Measurements from ENCODE around the gene RBM24.

Gene RBM24

DNA sequence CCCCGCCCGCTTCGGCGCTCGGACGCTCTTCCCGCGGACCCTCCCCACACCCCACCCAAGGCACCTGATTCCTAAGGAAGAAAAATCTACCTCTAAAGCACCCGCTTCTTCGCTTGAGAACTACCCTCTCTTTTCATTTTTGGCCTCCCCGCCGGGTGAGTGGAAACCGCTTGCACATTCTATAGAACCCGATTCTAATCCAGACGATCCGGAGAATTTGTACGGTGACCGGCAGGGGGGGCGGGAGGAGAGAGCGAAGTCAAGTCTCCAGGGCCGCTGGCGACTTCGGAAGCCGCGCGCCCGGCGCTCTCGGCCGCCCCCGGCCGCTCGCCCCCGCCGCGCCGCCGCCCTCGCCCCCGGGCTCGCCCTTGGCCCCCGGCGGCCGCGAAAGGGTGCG, at the start of gene RBM24:
Gene RBM24 (plus strand): TSS at position 262 of the 397 bp plus-strand sequence. CDS start 221 bp downstream, outside the sequence.
- no peak for DNase-seq

DNA sequence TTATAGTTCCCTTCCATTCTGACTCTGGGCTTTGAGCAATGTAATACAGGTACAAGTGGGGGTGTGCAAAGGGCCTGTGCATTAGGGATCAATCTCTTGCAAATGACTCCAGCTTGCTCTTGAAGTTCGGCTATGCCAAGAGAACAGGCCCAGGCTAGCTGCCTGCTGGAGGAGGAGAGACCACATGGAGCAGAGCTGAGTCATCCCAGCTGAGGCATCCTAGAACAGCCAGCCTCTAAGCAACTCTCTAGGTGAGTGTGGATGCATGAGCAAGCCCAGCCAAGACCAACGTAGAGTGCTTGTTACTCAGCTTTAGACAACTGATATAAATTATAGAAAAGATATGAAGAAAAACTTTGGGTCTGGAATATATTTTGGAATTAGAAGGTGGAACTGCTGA, 47.6 kb upstream of the RBM24 start:
- DNase-seq: no peak

DNA sequence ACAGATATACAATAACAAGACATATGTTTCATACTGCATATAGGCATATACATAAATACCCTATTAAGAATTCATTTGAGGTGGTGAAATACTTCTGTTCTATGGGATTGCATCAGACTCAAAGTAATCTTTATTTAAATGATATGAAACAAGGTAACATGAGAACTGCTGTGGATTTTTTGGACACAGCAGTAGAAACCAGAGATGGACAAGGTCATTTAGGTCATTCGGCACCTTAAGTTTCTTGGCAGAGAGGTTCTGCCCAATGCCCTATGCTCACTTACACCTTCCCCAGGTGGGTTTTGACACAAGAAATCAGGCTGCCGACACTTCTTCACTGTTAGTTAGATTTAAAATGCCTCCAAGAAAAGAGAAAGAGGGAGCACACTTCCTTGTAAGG, 43.9 kb upstream of the RBM24 start:
- no peak for DNase-seq

DNA sequence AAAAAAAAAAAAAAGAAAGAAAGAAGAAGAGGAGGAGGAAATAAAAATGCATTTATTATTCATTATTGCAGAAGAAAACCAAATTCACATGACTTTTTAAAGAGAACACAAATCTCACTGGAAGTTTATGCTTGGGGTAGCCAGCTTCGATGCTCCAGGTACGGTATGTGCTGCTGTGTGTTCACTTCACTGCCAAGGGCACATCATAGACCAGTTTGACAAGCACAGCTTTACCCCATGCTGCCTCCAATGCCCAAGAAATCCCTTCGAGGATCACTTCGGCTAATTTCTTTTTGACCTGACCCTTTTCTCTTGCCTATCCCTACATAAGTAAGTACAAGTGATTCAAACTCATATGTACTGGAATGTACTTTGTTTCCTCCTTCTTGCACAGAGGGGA, 41.9 kb upstream of the RBM24 start:
- DNase-seq: no peak

DNA sequence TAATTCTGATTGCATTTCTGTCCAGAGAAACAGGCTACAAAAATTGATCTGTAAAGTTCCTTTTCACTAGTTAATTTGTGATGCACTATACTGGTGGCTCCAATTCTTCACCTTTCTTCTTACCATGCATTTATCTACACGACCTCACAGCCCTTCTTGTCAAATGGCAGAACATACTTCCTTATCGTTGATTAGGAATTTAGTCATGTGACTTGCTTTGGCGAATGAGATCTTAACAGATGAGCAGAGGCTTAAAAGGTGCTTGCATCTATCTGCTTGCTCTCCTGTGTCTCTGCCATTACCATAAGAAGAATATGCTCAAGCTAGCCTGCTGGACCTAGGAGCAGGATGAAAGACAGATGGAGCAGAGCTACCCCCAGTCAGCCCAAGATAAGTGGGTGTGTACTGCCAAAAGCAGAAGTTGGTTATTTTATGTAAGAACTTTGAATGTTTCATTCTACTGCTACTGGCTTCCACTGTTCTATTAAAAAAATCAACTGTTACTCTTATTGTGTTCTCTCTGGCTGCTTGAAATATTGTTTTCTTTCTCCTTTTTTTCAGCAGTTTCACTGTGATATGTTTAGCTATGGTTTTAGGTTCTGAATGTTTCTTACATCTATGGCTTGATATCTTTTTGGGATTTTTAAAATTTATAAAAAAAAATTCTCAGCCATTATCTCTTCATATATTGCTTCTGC, 40.2 kb upstream of the RBM24 start:
- DNase-seq: no peak

DNA sequence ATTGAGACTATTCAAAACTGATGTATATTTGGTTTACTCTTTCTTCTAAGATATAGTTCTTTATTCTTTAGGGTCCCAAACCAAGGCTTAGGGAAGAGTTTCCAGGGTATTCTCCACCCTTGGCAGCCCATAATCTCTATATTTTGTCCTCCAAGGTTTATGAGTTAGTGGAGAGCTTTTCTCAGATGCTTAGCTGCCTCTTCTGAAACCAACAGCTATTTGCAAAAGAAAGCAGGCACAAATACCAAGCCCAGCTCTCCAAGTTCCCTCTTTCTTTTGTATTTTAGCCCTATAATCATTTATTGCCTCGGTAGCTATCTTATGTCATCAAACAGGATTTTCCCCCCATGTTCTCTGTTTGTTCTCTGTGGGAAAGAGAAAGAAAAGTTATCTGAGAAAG, 39.1 kb upstream of the RBM24 start:
- no peak for DNase-seq

DNA sequence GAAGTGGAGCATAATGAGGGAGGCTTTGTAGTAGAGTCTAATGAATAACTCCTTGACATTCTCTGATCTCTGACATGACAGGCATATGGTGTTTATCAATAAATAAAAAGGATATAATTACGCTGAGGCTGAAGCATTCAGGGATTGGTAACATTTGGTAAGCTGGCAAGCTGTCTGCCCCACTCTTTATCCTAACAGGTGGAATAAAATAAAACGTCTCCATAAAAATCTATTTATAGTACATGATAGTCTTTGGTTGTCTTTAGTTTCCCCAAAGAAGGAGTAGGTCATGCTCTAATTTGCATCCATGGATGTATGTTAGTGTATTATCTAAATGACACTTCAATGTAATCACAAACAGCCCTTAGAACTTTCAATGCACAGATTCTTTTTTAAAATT, 30.9 kb upstream of the RBM24 start:
- DNase-seq: no peak

DNA sequence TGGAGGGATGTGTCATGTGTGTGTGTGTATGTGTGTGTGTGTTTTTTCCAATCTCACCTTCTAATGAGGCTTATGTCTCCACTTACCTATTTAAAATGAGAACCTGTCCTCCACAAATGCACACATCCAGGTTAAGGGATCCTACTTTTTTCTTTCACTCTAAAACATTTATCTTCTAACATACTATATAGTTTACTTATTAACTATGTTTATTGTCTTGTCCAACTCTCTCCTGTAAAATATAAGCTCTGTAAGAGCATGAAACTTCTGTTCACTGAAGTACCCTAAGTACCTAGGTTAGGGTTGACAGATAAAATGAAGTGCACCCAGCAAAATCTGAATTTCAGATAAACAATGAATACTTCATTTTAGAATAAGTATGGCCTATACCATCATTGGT, 29.2 kb upstream of the RBM24 start:
- no peak for DNase-seq

DNA sequence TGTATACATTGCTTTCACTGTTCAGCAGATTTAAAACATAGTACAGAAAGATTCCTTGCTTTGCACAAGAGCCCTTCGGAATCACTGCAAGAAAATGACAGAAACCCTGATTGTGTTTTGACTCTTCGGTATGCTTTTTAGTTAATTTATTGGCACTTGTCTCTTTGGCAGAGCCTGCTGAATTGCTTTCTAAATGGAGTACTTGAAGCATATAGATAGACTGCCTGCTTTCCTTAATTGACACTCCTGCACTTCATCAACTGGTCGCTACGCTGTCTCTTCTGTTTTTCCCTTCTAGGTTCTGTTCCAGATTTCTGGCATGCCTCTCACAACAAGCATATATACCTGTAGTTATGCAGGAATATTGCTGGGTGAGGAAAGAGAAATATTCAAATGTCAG, 22.4 kb upstream of the RBM24 start:
- DNase-seq: no peak

DNA sequence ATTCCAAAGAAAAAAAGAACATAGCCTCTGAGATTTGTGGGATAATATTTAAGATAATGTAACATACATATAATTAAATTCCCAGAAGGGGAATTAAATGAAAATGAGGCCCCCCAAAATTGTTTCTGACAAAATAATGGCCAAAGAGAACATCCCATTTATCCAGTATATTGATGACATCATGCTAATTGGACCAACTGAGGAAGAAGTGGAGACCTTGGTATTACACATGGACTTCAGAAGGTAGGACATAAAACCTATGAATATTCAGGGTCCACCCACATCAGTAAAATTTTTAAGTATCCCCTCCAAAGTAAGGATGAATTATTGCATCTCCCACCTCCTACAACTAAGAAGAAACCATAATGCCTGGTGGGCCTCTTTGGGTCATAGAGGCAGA, 15.6 kb upstream of the RBM24 start:
- no peak for DNase-seq

DNA sequence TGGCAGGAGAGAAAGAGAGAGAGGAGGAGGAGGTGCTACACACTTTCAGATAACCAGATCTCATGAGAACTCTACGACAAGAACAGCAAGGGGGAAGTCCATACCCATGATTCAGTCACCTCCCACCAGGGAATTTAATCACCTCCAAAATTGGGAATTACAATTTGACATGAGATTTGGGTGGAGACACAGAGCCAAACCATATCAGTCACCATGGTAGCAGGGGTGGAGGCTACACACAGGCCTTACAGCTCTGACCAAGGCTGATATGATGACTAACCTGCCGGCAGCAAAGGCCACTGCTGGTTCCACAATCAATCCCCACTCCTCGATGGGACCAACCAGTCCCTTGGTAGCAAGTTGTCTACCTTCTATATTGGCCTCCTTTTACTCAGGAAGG, 13.6 kb upstream of the RBM24 start:
- DNase-seq: no peak

DNA sequence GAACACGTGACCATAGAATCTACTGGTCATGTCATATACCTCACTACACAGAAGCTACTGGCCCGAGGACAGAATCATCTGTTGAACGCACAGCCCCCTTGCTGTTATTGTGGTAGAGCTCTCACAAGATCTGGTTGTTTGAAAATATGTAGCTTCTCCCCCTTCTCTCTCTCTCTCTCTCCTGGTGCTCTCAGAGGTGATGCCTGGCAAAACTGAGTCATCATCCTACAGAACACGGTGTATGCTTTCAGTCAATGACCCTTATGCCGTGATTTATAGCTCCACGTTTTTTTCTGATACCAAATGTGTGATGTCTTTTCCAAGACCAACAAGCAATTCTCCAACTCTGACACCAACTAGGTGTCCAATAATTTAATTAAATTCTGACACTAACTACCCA, 13.0 kb upstream of the RBM24 start:
- DNase-seq: no peak

DNA sequence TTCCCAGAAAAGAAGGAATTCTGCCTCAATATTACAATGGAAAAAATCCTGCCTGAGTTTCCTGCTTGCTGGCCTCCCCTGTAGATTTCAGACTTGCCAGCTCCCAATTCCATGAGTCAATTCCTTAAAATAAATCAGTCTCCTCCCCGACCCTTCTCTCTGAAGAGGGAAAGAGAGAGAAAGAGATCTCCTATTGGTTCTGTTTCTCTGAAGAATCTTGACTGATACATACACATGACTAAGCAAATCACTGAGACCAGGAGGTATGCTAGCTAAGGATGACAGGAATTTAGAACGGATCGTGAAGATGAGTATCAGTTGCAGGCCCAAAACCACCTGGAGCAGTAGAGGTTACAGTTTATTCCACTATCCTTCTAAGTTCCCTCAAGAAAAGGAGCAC, 11.3 kb upstream of the RBM24 start:
- DNase-seq: no peak

DNA sequence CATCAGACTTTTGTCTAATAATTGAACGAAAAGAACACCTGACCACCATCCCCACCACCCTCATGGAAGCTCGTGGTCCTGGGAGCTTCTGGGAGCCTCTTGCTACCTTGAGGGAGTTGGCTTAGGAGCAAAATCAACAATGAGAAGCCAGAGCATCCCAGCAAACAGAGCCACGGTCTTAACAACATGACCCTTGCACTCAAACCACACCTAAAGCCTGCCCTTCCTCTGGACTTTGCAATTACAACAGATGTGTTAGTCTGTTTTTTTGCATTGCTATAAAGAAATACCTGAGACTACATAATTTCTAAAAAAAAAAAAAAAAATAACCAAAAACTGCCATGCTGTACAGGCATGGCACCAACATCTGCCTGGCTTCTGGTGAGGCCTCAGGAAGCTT, 9.5 kb upstream of the RBM24 start:
- no peak for DNase-seq

DNA sequence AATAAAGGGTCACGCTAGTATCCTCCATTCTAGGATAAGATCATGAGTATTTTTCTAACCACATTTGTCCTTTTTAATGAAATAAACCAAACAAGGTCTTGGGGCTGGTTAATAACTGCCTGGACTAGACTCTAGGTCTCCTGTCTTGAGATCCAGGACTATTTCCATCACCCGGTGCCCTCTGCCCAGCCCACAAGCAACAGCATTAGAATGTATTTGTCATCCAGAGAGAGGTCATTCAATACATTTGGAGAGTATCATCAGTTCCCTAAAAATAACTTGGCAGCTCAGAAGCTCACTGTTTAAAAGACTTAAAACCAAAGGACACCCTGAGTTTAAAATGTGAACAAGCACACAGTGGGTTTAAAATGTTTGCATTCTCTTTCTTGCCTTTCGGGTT, 4.4 kb upstream of the RBM24 start:
- DNase-seq: no peak

DNA sequence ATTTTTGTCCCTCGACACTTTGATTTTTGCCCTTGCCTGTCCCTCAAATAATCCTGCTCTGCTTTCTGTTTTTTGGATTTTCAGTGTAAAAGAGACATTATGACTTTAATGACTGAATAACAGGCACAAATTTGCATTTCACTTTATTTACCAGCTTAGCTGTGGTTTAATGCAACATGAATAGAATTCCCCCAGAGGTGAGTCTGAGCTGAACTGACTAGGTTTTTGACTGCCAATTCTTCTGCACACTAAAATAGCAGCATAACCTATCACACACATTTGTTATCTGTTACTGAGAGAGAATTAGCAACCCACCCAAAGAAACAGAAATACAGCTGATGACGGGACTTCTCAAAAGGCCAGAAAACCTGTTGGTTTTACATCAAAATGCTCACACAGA, 3.9 kb upstream of the RBM24 start:
- no peak for DNase-seq

DNA sequence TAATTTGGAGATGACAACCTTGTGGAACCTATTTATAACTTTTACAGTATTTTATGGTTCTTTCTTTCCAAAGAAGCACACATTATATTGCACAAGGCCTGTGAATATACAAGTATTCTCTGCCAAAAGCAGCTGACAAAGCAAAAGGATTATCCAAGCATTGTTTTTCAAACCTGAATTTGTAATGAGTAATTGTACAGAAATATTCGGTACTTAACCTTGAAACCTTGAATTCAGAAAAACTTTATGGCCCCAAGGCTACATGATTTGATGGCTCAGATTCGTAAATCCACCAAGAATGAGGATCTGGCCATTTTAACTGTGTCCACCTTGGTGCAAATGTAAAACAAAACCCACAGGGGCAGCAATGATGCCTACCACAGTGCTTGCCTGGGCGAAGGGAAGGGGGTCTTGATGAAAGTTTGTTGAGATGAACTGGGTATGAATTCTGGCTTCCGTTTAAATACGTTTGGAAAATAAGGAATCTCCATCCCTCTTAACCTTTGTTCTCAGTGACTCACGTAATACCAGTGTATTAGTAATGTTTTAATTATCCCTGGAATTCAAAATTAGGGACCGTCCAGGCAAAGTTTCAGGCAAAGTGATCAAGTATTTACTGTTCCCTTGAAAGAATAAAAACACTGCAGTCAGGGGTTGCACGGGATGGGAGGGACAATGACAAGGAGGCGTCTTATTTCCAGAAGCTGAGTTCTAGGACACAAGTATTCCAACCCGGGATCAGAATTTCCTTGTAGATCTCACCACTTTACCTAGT, 2.7 kb upstream of the RBM24 start:
- DNase-seq: no peak

DNA sequence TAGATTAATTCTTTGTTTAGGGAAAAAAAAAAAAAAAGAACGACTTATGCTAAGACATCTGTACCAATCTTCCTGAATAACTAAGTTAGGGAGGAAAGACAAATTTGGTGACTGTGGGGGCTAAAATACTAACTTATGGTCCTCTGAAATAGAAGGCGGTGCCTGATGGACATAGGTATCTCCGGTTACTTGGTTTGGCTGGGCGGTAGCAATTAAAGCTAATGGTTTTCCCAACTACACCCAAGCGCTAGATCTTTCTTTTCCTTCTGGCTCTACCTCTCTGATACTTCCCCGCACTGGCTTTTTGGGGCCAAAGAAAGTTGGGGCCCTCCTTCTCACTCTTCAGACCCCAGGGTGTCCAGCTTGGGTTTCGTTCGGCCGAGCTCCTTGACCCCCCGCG, 1.0 kb upstream of the RBM24 start:
- DNase-seq: no peak

DNA sequence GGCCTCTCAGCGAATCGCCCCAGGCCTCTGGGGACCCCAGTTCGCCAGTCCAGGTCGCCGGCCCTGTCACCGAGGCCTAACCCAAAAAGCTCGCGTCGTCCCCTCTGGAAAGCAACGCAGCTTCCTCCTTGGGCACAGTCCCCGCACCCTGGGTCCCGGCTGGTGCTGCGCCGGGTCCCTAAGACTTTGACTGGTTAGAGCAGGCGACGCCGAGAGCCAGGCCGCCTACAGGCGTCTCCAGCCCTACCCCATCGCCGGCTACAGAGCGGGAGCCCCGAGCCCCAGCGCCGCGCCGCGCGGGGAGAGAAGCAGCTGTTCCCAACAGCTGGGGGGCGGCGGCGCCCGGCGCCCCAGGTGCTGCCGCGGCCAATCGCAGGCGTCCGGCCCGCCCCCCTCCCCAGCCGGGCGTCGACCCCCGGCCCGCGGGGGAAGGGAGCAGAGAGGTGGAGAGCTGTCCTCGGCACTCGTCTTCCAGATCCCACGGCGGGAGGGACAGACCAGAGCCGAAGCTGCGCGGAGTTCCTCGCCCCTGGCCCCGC, 540 bp upstream of the RBM24 start:
- no peak for DNase-seq

DNA sequence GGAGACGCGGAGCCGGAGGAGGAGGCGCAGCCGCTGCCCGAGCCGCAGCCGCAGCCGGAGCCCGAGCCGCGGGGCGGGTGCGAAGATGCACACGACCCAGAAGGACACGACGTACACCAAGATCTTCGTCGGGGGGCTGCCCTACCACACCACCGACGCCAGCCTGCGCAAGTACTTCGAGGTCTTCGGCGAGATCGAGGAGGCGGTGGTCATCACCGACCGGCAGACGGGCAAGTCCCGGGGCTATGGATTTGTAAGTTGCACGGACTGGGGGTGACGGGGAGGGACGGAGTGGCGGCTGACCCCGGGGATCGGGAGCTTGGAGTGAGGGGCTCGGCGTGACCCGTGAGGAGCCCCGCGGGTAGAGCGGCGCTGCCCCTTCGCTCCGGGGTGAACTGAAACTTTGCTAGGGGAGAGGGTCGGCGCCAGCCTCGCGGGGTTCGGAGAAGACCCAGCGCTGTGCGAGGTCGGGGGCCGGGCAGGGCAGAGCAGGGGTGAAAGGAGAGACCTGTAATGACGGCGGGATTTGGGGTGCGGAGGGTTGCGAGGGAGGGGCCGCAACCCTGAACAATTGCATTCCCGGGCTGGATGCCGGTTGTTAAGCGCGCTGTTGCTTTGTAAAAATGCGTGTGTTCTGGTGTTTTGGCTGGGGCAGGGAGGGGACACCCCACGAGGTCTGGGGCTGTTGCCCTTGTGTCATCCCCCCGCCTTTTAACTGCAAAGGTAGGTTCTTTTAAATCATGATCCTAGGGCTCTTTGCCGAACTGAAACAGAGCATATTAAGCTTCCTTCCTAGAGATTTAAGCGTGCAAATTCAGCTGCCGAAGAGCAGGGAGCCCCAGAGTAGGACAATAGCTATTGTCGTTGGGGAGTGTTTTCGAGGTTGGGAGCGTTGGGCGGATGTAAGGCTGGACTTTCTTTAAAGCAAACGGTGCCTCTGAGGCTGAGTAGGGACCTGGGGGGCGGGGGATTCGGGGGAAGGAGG, 628 bp downstream of the RBM24 start:
- no peak for DNase-seq

DNA sequence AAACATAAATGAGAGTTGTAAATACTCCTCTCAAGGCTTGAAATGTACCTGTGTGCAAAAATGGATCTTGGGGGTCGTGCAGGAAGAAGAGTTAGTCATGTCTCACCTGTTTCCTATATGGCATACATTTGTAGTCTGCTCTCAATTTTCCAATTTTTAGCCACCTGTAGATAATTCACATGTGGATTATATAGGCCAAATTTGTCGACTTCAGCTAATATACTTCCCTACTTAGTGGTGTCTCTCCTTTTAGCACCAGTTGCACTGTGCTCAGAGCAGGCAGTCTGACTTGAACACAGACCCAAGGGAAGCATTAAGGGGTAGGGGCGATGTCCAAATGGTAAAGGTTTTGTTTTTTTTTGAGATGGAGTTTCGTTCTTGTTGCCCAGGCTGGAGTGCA, 1.9 kb downstream of the RBM24 start:
- no peak for DNase-seq

DNA sequence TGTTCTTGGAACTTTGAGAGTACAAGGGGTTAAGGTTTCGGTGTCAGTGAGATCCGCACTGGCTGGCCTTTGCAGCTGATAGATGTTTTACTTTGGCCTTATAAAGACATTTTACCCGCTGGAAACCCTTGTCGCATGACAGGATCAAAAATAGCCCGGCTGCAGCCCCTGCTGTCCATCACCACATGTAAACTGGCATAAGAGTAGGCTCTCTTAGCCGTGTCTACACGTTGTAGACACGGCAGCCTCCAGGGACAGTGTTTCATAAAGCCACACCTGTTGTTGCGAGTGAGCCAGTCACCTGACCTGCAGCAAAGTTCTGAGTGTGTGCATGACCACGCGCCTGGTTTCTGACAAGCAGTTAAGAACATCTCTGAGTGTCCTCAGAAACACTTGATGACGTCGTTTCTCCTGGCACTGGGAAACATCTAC, 8.5 kb downstream of the RBM24 start:
- no peak for DNase-seq

DNA sequence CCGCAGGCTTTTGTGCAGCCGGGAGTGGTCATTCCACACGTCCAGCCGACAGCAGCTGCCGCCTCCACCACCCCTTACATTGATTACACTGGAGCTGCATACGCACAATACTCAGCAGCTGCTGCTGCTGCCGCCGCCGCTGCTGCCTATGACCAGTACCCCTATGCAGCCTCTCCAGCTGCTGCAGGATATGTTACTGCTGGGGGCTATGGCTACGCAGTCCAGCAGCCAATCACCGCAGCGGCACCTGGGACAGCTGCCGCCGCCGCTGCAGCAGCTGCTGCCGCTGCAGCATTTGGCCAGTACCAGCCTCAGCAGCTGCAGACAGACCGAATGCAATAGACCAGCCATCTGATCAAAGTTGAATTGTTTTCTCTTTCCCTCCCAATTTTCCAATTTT, 10.6 kb downstream of the RBM24 start:
- no peak for DNase-seq
